Activated CD4-positive, alpha-beta T cell treated with anti-CD3 and anti-CD28 coated beads, Interleukin-2, amount 10 ng/mL, durations not matched to agents 7 days and 5 days (primary cell): ENCODE data around the gene GFPT2. TPM values are rescaled to one million over a fixed set of nuclear protein-coding genes. Genes with fewer than 3 reads are reported as not detected.
A peak's percentile ranks its signal among the peaks of the same experiment; 100 is the strongest.

Experiments used
- CTCF ChIA-PET: fragments of 350-600 bp; sonication (Branson Sonifier 250); formaldehyde crosslinking; loops from one replicate; lab custom pipeline; 2021; ENCODE audit warnings: antibody characterized with exemption; lab: Charles Lee
- POLR2A ChIA-PET: fragments of 350-600 bp; sonication (Branson Sonifier 250); formaldehyde crosslinking; loops from one replicate; lab custom pipeline; 2021; ENCODE audit warnings: antibody characterized with exemption; lab: Charles Lee
- DNase-seq: peaks from one replicate; pipeline ENCODE4 v3.0.0-alpha.2; 2020
- H3K27ac Mint-ChIP-seq: one replicate; pipeline ENCODE4 v1.8.0; 2021; ENCODE audit warnings: mild to moderate bottlenecking, moderate library complexity, mixed read lengths
- H3K27me3 Mint-ChIP-seq: one replicate; pipeline ENCODE4 v1.8.0; 2021; ENCODE audit warnings: mixed read lengths
- H3K36me3 Mint-ChIP-seq: one replicate; pipeline ENCODE4 v1.8.0; 2021; ENCODE audit warnings: low read depth, mixed read lengths
- H3K4me1 Mint-ChIP-seq: one replicate; pipeline ENCODE4 v1.8.0; 2021; ENCODE audit warnings: mixed read lengths
- H3K4me3 Mint-ChIP-seq: one replicate; pipeline ENCODE4 v1.8.0; 2021; ENCODE audit warnings: mild to moderate bottlenecking, moderate library complexity, mixed read lengths
- H3K9me3 Mint-ChIP-seq: one replicate; pipeline ENCODE4 v1.8.0; 2021; ENCODE audit warnings: mixed read lengths
- total RNA-seq, 2 experiments: library from RNA; stranded (reverse); gene quantifications; one replicate each; pipeline ENCODE4 v1.2.3, GENCODE V29; 2021

The GFPT2 gene
- total RNA-seq = under 1 TPM in 1 of 2 experiments, not detected in 1; 0.12 TPM

DNA sequence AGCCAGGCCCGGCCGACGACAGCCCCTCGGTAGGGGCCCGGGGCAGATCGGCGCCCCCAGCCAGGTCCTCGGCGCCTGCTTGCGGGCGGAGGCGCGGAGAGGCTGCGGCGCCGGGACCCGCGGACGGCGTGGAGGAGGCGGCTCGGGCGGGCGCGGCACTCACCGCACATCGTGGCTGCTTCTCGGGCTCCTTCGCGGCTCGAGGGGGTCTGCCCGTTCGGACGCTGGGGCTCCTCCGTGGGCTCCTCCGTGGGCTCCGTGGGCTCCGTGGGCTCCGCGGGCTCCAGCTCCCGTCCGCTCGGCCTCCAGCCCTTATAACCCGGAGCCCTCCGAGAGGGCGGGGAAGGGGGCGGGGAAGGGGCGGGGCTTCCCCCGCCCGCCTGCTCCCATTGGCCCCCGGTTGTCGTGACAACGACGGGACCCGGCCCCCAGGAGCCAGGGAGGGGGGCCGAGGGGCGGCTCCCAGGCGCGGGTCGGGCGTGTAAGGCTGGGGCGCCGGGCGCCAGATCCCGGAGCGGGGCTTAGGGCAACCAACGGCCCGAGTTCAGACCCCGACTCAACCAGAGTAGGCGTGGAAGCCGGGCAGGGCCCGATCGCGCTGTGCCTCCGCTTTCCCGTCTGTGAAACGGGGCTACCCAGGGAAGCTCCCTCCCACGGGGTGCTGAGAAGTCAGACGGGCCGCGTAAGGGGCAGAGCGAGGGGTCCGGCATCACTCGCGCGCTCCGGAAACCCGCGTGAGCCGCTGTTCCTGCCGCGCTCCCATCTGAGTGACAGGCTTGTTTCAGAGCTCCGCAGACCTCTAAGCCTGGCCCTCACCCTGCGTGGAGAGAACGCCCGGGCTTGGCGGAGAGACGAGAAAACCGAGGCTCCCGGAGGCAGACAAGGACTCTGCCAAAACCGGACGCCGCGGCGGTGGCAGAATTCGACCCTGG lies at the start of gene GFPT2:
Gene GFPT2, minus strand, starts transcription at position 289 of the 932 bp plus-strand sequence. Its CDS starts 119 bp downstream, at position 170.
- Mint-ChIP-seq H3K27me3 (peaks cover 53% of the 10 kb centered on the region), H3K27ac (no peak within 1 kb of the TSS), H3K4me3 (peak within 1 kb of the TSS; percentile 58), H3K4me1 (peaks cover 4% of the 10 kb centered on the region), H3K9me3 (no peaks in the 10 kb centered on the region), H3K36me3 (peaks cover 1% of the 10 kb centered on the region)
- POLR2A ChIA-PET = interaction anchor here (0.5 kb wide), 1 partner anchor 33 kb away, joined by 3 read pairs; no protein-coding TSS in a partner anchor
- peak; percentile 75 for DNase-seq
- CTCF ChIA-PET = interaction anchor here (1.1 kb wide), 1 partner anchor 24 kb away, joined by 5 read pairs; no protein-coding TSS in a partner anchor

DNA sequence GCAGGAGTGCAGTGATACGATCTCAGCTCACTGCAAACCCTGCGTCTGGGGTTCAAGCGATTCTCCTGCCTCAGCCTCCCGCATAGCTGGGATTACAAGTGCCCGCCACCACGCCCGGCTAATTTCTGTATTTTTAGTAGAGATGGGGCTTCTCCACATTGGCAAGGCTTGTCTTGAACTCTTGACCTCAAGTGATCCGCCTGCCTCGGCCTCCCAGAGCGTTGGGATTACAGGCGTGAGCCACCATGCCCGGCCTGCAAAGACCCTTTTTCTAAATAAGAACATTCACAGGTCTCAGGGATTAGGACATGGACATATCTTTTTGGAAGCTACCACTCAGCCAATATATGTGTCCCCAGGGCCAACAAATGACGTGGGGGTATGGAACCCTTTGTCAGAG lies 49.6 kb upstream of the GFPT2 start:
- no peak for DNase-seq
- Mint-ChIP-seq H3K9me3 (no peaks in the 10 kb centered on the region), H3K36me3 (no peaks in the 10 kb centered on the region), H3K4me3 (no peak overlapping the region), H3K27ac (no peak overlapping the region), H3K27me3 (peaks cover 4% of the 10 kb centered on the region), H3K4me1 (no peaks in the 10 kb centered on the region)
- ChIA-PET POLR2A (no interaction called here), CTCF (no interaction called here)

DNA sequence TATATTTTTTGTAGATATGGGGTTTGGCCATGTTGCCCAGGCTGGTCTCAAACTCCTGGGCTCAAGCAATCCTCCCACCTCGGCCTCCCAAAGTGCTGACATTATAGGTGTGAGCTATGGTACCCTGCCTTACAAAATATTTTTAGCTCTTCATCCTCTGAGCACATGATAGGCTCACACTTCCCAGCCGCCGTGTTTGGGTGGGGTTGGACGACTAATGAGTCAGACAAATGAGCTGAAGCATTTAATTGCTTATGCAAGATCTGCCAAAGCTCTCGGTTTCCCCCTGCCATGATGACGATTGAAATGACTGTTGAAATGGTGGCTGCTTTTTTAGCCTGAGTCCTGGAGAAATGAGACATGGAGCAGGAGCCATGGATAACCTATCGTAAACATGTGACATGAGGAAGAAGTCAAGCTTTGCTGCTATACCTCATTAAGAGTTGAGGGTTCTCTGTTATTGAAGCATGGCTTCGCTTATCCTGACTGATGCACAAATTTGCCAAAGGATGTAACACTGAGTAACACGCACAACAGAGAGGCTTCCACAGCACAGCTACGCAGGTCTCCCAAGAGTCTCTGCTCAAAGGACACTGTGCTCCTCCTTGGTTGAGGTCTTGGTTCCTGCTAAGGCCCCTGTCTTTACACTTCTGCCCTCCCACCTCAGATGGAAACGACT lies 48.2 kb upstream of the GFPT2 start:
- peaks cover 2% of the 10 kb centered on the region for H3K27me3 Mint-ChIP-seq
- no peaks in the 10 kb centered on the region for H3K9me3 Mint-ChIP-seq
- ChIA-PET CTCF (interaction anchor here (0.6 kb wide), 1 partner anchor 9 kb away, joined by 3 read pairs; no protein-coding TSS in a partner anchor), POLR2A (no interaction called here)
- no peaks in the 10 kb centered on the region for H3K36me3 Mint-ChIP-seq
- no peak for DNase-seq
- H3K4me1 Mint-ChIP-seq = no peaks in the 10 kb centered on the region
- no peak overlapping the region for H3K27ac Mint-ChIP-seq
- no peak overlapping the region for H3K4me3 Mint-ChIP-seq

DNA sequence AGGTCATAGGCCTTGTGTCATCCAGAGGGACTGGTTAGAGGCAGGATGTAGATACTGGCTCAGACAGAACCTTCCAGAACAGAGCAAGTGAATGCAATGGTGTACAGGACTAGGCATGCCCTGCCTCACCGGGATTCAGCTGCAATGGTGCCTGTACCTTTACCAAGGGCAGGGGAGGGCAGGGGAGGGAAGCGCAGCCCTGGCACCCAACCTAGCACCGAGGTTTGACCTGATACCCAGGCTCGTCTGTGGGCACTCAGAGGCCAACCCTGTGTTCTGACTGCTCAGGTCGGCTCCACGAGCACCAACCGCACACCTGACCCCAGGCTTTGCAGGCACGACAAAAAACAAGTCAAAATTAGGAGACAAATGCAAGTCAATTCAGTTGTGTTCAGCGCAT lies 47.3 kb upstream of the GFPT2 start:
- ChIA-PET POLR2A (no interaction called here), CTCF (no interaction called here)
- no peak overlapping the region for H3K27ac Mint-ChIP-seq
- H3K9me3 Mint-ChIP-seq = no peaks in the 10 kb centered on the region
- H3K27me3 Mint-ChIP-seq = peaks cover 2% of the 10 kb centered on the region
- no peaks in the 10 kb centered on the region for H3K36me3 Mint-ChIP-seq
- H3K4me1 Mint-ChIP-seq = no peaks in the 10 kb centered on the region
- DNase-seq = no peak
- no peak overlapping the region for H3K4me3 Mint-ChIP-seq

- no peaks in the 10 kb centered on the region for H3K9me3 Mint-ChIP-seq
- no peaks in the 10 kb centered on the region for H3K4me1 Mint-ChIP-seq
- H3K27ac Mint-ChIP-seq = no peak overlapping the region
- ChIA-PET CTCF (no interaction called here), POLR2A (no interaction called here)
- H3K4me3 Mint-ChIP-seq = no peak overlapping the region
- no peak for DNase-seq
- H3K27me3 Mint-ChIP-seq = no peaks in the 10 kb centered on the region
- H3K36me3 Mint-ChIP-seq = no peaks in the 10 kb centered on the region
Observed at GRCh38 chr5:180399401-180400215, 46.5 kb upstream of the GFPT2 start.

DNA sequence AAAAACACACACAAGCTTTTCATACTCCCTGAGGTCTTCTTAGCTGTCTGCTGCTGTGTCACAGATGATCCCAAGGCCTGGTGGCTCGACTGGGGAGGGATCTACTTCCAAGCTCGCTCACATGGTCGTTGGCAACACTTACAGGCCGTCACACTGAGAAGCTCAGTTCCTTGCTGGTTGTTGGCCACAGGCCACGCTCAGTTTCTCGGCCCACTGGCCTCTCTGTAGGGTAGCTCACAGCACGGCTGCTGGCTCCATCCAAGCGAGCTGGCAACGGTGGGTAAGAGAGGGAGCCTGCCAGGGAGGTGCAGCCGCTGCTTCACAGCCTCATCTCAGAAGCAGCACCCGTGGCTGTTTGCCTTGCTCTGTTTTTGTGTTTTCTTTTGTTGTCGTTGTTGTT lies 43.8 kb upstream of the GFPT2 start:
- ChIA-PET CTCF (no interaction called here), POLR2A (no interaction called here)
- Mint-ChIP-seq H3K27ac (no peak overlapping the region), H3K36me3 (no peaks in the 10 kb centered on the region), H3K4me1 (no peaks in the 10 kb centered on the region), H3K27me3 (no peaks in the 10 kb centered on the region), H3K4me3 (no peak overlapping the region), H3K9me3 (no peaks in the 10 kb centered on the region)
- DNase-seq = no peak

- POLR2A ChIA-PET = no interaction called here
- no peak overlapping the region for H3K27ac Mint-ChIP-seq
- no peaks in the 10 kb centered on the region for H3K9me3 Mint-ChIP-seq
- H3K36me3 Mint-ChIP-seq = no peaks in the 10 kb centered on the region
- CTCF ChIA-PET = no interaction called here
- H3K4me3 Mint-ChIP-seq = no peak overlapping the region
- no peak for DNase-seq
- no peaks in the 10 kb centered on the region for H3K27me3 Mint-ChIP-seq
- H3K4me1 Mint-ChIP-seq = no peaks in the 10 kb centered on the region
Observed at GRCh38 chr5:180395540-180396274, 42.6 kb upstream of the GFPT2 start.

DNA sequence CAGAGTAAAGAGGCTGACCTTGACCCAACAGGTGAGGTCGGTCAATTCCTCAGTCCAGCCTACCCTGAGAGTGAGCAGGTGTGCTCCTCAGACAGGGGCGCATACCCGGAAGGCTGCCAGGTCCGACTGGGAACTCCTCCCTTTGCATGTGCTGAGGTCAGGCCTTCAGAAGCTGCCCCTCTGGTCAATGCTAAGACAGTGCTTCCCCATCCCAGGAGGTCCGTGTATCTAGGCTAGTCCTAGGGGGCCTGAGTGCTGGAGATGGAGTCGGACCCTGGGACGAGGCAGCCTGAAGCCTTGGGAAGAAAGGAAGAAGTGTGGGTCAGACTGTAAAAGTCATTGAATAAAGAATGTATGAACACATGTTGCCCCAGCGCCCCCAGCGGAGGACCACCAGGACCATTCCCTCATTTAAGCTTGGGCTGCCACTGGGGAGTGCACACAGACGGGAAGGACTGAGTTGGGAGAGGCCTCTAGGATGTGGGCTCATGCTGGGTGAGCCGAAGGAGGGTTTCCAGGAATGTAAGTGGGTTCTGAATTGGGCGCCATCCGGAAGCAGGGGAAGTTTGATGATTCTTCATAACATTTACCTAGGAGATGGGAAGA lies 41.0 kb upstream of the GFPT2 start:
- Mint-ChIP-seq H3K9me3 (no peaks in the 10 kb centered on the region), H3K4me3 (no peak overlapping the region), H3K4me1 (no peaks in the 10 kb centered on the region), H3K36me3 (no peaks in the 10 kb centered on the region), H3K27ac (no peak overlapping the region), H3K27me3 (no peaks in the 10 kb centered on the region)
- ChIA-PET POLR2A (no interaction called here), CTCF (no interaction called here)
- no peak for DNase-seq

- no peak for DNase-seq
- Mint-ChIP-seq H3K4me3 (no peak overlapping the region), H3K27ac (no peak overlapping the region), H3K27me3 (no peaks in the 10 kb centered on the region), H3K9me3 (no peaks in the 10 kb centered on the region), H3K4me1 (no peaks in the 10 kb centered on the region), H3K36me3 (no peaks in the 10 kb centered on the region)
- ChIA-PET POLR2A (no interaction called here), CTCF (no interaction called here)
Observed at GRCh38 chr5:180391276-180391675, 38.1 kb upstream of the GFPT2 start.

DNA sequence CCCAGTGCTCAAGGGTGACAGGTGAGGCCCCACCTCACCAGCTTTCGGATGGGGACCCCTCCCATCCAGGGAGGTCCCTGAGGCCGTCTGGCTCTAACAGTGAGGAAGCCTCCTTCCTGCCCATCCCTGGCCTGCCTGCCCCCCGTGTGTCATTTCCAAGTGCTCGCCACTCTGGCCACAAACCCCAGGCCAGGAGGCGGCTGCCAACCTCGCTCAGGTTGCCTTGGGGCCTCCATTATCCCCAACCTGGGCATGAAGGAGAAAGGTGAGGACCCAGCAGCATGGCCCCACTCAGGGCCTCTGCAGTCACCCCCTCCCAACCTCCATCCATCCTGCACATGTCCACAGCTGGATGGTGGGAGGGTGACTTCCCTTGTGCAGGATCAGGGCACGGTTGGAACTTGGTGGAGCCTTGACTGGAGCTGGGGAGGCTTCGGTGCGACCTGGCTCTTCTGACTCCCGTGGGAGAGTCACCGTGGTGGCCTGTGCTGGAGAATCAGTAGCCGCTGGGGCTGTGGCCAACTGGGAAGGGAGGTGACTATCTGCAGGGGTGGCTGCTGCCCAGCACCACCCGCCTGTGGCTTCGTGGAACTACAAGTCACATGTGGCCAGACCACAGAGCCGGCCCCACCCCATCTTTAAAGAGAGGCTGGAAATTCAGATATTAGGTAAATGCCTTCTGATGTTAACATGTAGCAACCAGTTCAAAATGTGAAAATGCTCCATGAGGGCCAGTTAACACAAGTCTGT lies 37.5 kb upstream of the GFPT2 start:
- no peaks in the 10 kb centered on the region for H3K9me3 Mint-ChIP-seq
- no peak overlapping the region for H3K4me3 Mint-ChIP-seq
- H3K36me3 Mint-ChIP-seq = no peaks in the 10 kb centered on the region
- DNase-seq = no peak
- no peaks in the 10 kb centered on the region for H3K4me1 Mint-ChIP-seq
- ChIA-PET CTCF (no interaction called here), POLR2A (no interaction called here)
- H3K27me3 Mint-ChIP-seq = no peaks in the 10 kb centered on the region
- no peak overlapping the region for H3K27ac Mint-ChIP-seq

- H3K27ac Mint-ChIP-seq = no peak overlapping the region
- CTCF ChIA-PET = no interaction called here
- POLR2A ChIA-PET = no interaction called here
- no peaks in the 10 kb centered on the region for H3K4me1 Mint-ChIP-seq
- no peaks in the 10 kb centered on the region for H3K27me3 Mint-ChIP-seq
- no peaks in the 10 kb centered on the region for H3K36me3 Mint-ChIP-seq
- H3K4me3 Mint-ChIP-seq = no peak overlapping the region
- no peaks in the 10 kb centered on the region for H3K9me3 Mint-ChIP-seq
- no peak for DNase-seq
Observed at GRCh38 chr5:180389252-180390101, 36.3 kb upstream of the GFPT2 start.
